HFFc6 (cell line): ENCODE data around the gene KIAA0232. TPM values are rescaled to one million over a fixed set of nuclear protein-coding genes. Genes with fewer than 3 reads are reported as not detected.

Source experiments
- DNase-seq: peaks from one replicate; pipeline ENCODE4 v3.0.0-alpha.2; 2018
- H3K27ac Mint-ChIP-seq: 2 replicates; pipeline ENCODE4 v1.8.0; 2020; ENCODE audit warnings: mild to moderate bottlenecking, mixed read lengths
- H3K27me3 Mint-ChIP-seq: 2 replicates; pipeline ENCODE4 v1.8.0; 2021; ENCODE audit warnings: mild to moderate bottlenecking, moderate library complexity, mixed read lengths; ENCODE audit not compliant: insufficient read depth
- H3K36me3 Mint-ChIP-seq: 2 replicates; pipeline ENCODE4 v1.8.0; 2021; ENCODE audit warnings: low read depth, mixed read lengths
- H3K4me1 Mint-ChIP-seq: 2 replicates; pipeline ENCODE4 v1.8.0; 2020; ENCODE audit warnings: low read depth, mixed read lengths
- H3K4me3 Mint-ChIP-seq: 2 replicates; pipeline ENCODE4 v1.8.0; 2020; ENCODE audit warnings: mild to moderate bottlenecking, moderate library complexity, mixed read lengths
- H3K9me3 Mint-ChIP-seq: 2 replicates; pipeline ENCODE4 v1.8.0; 2020; ENCODE audit warnings: mild to moderate bottlenecking, mixed read lengths
- CTCF ChIP-seq: fragments of 200-600 bp; sonication (generic); IDR thresholded peaks from 2 replicates; pipeline ENCODE4 v1.5.0; 2021; ENCODE audit warnings: antibody characterized with exemption, mild to moderate bottlenecking
- total RNA-seq, 6 experiments: library from RNA; stranded (reverse); fragmentation: NEBNext Ultra II Directional; extraction: Animal tissue kit (Norgen Biotek cat#: 25700); gene quantifications; 2 replicates in 1 of 6; 3 replicates in 5 of 6; pipeline ENCODE4 v1.2.3, GENCODE V29; 2021

The KIAA0232 gene
- total RNA-seq, 6 experiments from 2014 or later, result 15.2 to 21.2 (median 19.0) TPM

DNA sequence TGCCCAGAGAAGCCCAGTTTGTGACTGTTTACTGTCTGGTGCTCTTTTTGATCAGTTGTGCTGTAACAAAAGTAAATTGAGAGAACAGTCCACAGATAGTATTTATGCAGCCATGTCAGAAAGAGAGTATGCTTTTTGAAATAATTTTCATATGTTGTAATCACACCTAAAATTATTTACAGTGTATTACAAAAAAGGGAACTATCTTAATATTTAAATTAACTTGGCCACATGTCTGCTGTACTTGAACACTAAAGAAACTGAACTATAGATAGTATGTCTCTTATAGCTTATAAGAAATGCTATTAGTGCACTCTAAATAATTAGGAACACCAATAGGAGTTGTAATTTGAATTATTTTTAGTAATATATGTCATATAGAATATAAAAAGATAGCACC lies 30.2 kb downstream of the KIAA0232 start:
- no peak for TF ChIP-seq CTCF
- Mint-ChIP-seq H3K27ac (no peak overlapping the region), H3K4me3 (no peak overlapping the region), H3K27me3 (no peaks in the 10 kb centered on the region), H3K9me3 (0 out of 2 replicates have a peak, but pooled peaks cover under 1% of the 10 kb centered on the region), H3K4me1 (peaks cover 21% of the 10 kb centered on the region), H3K36me3 (peaks cover 18% of the 10 kb centered on the region)
- DNase-seq, result no peak

- Mint-ChIP-seq H3K27me3 (no peaks in the 10 kb centered on the region), H3K27ac (no peak overlapping the region), H3K36me3 (peaks cover 27% of the 10 kb centered on the region), H3K4me1 (peaks cover 11% of the 10 kb centered on the region), H3K4me3 (no peak overlapping the region), H3K9me3 (peaks cover 9% of the 10 kb centered on the region; the same call in 1 of the 2 replicates)
- TF ChIP-seq CTCF, result no peak
- no peak for DNase-seq
Observed at GRCh38 chr4:6813725-6814124, 31.2 kb downstream of the KIAA0232 start.

DNA sequence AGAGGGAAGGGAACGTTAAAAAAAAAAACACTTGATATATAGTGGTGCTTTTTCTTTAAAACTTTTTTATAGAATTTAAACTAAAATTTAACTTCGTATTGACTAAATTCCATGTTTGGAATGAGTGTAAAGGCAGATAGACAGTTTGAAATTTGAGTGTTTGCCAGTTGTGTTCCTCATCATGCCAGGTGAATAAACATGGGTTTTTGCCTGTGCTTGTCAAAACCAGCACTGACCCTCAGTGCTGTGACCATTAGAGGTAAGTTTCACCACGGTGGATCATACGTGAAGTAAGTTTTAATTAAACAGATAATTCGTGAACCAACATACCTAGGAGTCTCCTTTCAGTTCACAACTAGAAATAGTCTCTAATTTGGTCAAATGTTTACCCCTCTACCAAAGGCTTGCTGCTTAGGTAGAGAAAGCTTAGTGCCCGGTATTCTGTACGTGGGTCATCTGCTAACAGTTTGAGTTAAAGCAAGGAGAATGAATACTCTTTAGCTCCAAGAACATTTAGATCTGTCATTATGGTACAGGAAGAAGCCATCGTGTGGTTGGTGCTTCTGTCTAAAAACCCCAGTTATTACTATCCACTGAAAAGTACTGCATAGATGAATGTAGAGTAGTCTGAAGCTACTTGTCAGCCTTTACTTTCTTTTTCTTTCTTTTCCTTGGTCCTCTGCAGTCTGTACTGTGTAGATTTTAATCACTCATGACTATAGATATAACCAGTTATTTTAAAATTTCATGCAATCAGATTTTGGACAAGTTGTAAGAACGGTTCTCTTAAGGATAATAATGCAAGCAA lies 32.7 kb downstream of the KIAA0232 start:
- Mint-ChIP-seq H3K27me3 (no peaks in the 10 kb centered on the region), H3K9me3 (peaks cover 24% of the 10 kb centered on the region), H3K27ac (no peak overlapping the region), H3K4me1 (peaks cover 5% of the 10 kb centered on the region; the same call in 1 of the 2 replicates), H3K36me3 (peaks cover 40% of the 10 kb centered on the region), H3K4me3 (no peak overlapping the region)
- no peak for TF ChIP-seq CTCF
- no peak for DNase-seq

DNA sequence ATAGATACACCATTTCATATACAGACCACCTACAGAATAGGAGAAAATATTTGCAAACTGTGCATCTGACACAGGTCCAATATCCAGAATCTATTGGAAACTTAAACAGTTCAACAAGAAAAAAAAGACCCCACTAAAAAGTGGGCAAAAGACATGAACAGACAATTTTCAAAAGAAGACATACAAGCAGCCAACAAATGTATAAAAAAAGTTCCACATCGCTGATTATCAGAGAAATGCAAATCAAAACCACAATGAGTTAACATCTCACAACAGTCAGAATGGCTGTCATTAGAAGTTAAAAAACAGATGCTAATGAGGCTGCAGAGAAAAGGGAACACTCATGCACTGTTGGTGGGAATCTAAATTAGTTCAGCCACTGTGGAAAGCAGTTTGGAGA lies 36.8 kb downstream of the KIAA0232 start:
- H3K36me3 Mint-ChIP-seq, result peaks cover 44% of the 10 kb centered on the region
- TF ChIP-seq CTCF, result no peak

DNA sequence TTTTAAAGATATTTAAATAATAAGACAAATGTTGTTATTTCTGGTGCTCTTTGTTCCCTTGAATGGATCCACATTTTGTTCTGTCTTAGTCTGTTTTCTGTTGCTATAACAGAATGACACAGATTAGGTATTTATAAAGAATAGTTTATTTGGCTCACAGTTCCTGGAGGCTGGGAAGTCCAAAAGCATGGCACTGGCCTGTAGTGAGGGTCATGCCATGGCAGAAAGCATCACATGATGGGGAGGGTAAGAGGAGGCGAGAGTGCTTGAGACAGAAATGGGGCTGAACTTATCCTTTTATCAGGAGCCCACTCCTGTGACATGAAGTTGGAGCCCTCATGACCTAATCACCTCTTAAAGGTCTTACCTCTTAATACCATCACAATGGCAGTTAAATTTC lies 38.2 kb downstream of the KIAA0232 start:
- H3K36me3 Mint-ChIP-seq, result peaks cover 44% of the 10 kb centered on the region
- no peak overlapping the region for H3K4me3 Mint-ChIP-seq
- H3K4me1 Mint-ChIP-seq, result peaks cover 17% of the 10 kb centered on the region
- H3K9me3 Mint-ChIP-seq, result peaks cover 25% of the 10 kb centered on the region
- TF ChIP-seq CTCF, result no peak
- DNase-seq, result no peak
- H3K27me3 Mint-ChIP-seq, result no peaks in the 10 kb centered on the region
- H3K27ac Mint-ChIP-seq, result no peak overlapping the region

More for the DNA sequence above, 36.8 kb downstream of the KIAA0232 start:
- H3K27me3 Mint-ChIP-seq, result no peaks in the 10 kb centered on the region
- H3K9me3 Mint-ChIP-seq, result peaks cover 25% of the 10 kb centered on the region
- H3K27ac Mint-ChIP-seq, result no peak overlapping the region
- H3K4me3 Mint-ChIP-seq, result no peak overlapping the region
- DNase-seq, result no peak
- peaks cover 8% of the 10 kb centered on the region for H3K4me1 Mint-ChIP-seq
